ENCODE measurements around the gene SKAP1.
A peak's percentile ranks its signal among the peaks of the same experiment; 100 is the strongest.
"Not testable (repeated sequence)": the region's sequence is repeated elsewhere in the genome, so short reads cannot be mapped to it uniquely, and the experiment has no call there.

Gene SKAP1

DNA sequence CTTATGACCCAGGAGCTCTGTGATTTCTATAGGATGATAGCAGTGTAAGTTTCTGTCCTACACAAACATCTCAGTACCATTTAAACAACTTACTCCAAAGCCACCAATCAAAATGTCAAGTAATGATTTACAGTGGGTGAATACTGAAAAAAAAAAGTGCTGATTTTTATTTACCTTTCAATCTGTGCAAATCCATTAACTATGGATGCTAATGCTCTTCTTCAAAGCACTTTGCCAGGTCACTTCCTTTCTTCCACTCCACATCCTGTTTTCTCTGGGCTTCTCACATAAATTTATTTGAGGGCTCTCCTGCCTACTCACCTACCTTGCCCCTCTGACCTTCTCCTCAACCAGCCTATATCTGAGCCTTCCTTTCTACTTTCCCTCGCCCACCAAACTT, 101.6 kb downstream of the SKAP1 start:
- no peak for DNase-seq (ENCODE audit: low read depth, low spot score)

DNA sequence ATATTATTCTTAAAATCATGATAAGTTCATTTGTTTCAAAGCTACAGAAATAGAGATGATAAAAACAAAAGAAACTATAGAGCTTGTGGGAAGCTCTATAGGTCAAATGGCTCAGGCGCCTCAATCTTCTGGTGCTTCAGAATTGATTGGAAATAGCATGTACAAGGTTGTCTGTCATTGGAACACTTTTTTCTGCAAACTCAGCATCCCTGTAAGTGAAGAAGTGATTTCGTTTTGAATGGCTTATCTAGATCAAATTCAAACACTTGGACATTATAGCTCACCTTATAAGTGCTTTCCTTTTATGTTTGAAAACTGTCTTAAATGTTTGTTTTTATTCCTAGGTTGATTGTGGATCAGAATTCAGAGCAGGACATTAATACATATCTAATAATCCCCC, 103.7 kb downstream of the SKAP1 start:
- DNase-seq (ENCODE audit: low read depth, low spot score) = no peak

- no peak for DNase-seq (ENCODE audit: low read depth, low spot score)
Observed at GRCh38 chr17:48322060-48322459, 108.0 kb downstream of the SKAP1 start.

DNA sequence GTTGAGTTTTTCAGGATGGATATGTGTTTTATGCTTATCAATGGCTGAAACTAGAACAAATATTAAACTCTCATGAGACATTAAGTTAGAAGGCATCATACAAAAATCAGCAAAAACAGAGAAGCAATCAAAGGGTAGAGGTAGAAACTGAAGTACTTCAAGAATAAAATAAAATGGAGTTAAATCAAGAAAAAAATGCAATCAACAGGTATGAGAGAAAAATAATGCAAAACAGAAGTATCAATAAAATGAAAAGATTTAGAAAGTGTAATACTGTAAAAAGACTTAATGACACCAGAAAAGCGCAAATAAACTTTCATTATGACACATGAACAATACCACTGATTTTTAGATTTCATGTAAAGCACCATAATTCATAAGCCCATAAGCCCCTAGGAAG, 112.3 kb downstream of the SKAP1 start:
- DNase-seq (ENCODE audit: low read depth, low spot score) = no peak

DNA sequence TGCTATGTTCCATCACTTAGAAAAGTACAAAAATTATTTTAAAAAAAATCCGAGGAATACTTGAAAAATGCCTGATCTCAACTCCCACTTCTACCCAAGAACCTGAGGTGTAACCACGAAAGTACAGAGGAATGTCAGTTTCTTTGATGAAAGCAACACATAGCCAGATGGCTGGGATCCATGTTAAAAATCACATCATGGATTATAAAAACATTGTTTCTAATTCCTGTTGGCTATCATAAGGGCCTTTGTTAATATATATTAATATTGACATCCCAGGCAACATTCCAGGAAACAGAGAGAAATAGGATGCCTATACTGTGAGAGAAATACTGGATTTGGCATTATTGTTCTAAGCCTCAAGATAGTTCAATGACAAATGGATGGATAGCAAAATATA, 115.3 kb downstream of the SKAP1 start:
- no peak for DNase-seq (ENCODE audit: low read depth, low spot score)

DNA sequence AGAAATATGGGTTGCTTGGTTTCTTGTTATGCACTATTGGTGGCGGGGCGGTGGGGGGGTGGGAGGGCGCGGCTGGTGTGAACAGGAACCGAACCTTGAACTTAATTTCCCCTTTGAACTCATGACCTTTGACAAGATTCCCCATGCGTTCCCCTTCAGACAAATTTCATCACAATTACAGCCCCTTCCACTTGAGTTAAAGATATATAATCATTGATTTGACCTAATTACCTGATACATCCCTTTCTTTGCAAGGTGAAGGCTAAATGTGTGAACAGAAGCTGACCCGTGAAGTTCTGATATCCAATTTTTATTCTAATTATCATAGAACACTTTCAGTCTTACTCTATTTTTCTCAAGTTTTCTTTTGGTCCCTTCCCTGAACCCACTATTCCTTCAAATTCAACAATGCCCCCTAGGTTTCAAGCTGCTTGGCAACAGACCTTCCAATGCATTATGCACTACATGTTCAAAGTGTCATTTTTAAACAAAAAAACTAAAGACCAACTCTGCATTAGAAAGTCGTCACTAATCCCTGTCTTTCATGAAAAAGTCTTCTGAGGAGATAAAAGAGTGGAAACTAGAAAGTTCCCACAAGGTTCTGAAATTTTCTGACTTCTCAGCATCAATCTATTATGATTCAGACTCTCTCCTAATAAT, 116.8 kb downstream of the SKAP1 start:
- DNase-seq (ENCODE audit: low read depth, low spot score) = no peak

DNA sequence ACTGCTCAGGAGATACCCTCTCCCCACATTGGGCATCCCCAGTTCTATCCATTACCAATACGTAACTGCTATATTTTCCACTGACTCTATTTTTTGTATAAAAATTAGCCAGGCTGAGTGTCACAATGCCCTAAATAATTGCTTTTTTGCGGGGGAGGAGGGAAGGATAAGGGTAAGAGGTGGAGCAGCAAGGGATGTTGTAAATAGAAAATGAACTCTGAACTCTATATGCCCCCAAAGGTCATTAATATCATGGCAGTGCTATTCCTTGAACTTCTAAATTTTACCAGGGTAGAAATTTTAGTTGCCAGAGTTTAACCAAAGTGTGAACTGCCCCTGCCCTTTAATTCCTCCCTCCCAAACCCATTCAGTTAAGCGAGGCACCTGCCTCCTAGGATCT, 118.7 kb downstream of the SKAP1 start:
- DNase-seq (ENCODE audit: low read depth, low spot score) = no peak

GRCh38 chr17:48310748-48311213, 119.2 kb downstream of the SKAP1 start:
- no peak for DNase-seq (ENCODE audit: low read depth, low spot score)

DNA sequence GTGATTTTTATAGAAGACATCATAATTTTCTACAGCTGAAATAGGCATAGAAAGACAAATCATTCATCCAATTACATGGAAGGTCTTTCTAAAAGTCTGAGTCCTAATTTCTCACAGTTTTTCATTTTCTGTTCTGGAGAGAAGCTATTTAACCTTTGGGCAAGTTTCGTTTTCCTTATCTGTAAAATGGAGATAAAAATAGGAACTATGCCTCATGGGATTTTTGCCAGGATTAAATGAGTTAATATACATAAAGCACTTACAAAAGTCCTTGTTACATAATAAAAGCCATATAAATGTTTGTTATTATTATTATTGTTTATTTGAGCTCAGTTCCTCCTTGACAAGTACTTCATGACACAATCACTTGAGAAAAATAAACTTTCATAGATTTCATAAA, 121.4 kb downstream of the SKAP1 start:
- DNase-seq (ENCODE audit: low read depth, low spot score) = no peak

DNA sequence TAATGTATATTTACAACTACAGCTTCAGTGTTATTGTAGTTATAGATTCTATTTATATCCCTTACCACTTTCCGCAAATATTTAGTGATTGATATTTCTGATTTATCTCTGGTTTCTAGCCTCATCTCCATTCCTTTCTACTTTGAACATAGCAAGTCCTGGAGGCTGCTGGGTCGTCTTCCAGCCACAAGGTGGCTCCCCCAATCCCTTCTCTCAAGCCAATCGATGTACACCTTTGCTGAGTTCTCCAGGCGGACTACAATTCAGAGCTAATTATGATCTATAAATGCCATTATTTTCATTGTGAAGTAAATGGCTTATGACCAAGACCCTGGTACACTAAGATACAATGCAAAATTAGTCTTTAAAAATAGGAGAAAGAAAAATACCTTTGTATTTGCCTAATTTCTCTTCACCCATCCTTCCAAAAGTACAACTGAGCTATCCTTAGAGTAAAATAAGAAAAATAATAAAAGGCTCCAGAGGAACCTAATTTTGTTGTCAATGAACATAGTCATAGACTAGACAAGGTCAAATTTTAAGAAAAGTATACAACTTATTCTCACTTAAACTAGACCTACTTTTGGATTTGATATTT, 122.1 kb downstream of the SKAP1 start:
- peak; percentile 19 for DNase-seq (ENCODE audit: low read depth, low spot score)

DNA sequence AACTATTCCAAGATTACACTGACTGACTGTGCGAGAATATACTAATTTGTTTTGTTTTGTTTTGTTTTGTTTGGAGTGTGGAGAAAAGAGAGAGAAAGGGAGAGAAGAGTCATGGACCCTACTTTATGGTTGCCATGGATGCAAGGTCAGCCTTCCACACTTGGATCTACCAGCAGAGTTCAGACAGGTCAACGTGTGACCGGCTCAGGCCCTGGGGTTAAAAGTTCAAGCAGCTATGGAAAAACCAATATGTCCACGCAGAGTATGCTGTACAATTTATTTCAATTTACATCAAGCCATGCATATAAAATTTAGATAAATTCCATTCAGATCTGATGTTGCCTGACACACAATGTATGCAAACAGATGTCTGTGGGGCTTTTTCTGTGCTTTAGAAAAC, 122.8 kb downstream of the SKAP1 start:
- no peak for DNase-seq (ENCODE audit: low read depth, low spot score)

- no peak for DNase-seq (ENCODE audit: low read depth, low spot score)
Observed at GRCh38 chr17:48301002-48301401, 129.0 kb downstream of the SKAP1 start.

- DNase-seq (ENCODE audit: low read depth, low spot score) = no peak
Observed at GRCh38 chr17:48299760-48300159, 130.3 kb downstream of the SKAP1 start.

DNA sequence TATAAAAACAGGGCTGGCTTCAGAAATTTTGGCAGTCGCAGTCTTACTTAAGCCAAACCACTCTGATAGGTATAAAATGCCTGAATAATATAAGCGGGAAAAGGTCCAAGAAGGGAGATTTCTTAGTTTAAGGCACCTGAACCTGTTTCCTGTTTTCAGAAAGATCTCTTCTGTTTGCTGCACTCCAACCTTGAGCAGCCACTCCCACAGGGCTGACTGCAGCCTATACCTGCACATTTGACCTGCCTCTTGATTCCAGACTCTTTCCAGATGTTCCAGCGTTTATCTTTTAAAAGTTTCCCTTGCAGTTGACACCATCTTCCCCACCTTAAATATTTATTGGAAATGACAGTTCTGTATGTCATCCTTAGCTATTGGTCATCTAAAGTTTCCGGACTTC, 132.2 kb downstream of the SKAP1 start:
- no peak for DNase-seq (ENCODE audit: low read depth, low spot score)

DNA sequence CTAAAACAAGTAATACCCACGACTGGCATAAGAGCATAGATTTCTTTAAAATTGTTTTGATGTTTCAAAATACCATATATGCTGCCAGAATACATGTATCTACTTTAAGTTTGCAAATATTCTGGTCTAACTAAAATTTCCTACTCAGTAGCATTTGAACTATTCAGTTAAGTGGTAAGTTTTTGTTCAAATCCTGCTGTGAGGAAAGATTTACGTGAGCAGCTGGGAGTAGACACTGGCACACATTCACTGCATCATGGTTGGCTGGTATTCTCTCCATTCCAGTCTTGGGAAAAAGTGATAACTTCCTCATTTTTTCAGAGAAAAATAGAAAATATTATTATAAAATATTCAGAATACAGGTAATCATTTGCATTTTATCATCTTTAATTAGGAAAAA, 133.6 kb downstream of the SKAP1 start:
- DNase-seq (ENCODE audit: low read depth, low spot score) = no peak

DNA sequence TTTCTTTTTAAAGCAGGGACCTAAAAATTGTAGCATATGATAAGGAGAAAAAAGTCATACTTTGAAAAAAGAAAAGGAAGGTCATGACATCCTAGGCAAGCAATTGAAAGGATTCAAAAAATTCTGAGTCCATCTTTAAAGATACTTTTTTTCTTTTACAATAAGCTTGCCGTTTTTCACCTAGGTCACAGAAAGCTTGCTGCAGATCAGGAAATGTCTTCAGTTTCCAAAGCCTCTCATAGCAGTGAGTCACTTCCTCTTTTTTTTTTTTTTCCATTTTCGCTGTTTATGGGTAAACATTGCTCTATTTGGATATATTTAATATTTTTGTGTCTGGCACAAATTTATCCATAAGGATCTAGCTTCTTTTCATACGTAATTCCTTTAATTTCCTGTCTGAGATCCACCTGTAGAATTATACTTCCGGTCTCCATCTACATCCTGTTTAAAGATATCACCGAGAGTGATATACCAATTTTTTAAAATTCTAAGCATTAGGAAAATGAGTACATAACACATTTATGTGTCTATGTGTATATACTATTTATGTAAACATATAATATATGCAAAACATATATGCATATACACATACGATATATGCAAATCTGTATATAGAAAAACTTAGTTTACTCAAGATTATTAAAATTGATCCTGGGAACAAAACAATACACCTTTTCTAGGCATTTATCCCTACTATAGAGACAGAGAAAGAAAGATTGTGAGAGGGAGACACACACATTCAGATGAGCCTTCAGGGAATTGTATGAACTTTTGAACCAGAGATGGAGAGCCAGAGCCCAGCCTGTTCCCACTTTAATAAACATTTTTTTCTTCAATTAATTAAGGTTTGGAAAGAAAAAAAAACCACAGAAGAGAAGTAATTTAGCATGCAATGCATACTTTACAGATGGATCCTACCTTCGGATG, 134.4 kb downstream of the SKAP1 start:
- DNase-seq (ENCODE audit: low read depth, low spot score) = no peak

DNA sequence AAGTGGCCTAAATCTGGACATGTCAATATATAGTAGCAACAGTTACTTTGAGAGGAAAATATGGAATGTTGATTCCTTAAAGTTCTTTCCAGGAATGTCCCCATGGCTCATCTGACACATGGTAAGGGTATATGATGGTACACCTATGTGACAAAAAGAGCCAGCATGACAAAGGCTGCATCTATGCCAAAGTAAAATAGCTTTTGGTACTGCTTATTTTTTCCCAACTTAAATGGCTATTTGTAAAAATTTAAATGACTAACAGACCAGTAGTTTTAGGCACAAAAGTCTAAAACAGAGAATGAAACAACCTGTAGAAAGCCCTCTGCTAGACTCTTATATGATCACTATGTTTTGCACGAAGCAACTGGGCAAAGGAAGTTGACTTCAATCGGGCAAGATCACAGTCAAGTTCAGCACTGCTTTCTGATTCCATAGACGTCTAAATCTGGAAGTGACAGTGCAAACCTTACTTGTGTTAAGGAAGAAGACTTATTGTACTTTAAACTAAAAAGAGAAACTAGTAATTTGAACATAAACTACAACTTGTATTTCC, 135.1 kb downstream of the SKAP1 start:
- DNase-seq (ENCODE audit: low read depth, low spot score) = no peak

GRCh38 chr17:48294020-48294805, 135.8 kb downstream of the SKAP1 start:
- no peak for DNase-seq (ENCODE audit: low read depth, low spot score)

DNA sequence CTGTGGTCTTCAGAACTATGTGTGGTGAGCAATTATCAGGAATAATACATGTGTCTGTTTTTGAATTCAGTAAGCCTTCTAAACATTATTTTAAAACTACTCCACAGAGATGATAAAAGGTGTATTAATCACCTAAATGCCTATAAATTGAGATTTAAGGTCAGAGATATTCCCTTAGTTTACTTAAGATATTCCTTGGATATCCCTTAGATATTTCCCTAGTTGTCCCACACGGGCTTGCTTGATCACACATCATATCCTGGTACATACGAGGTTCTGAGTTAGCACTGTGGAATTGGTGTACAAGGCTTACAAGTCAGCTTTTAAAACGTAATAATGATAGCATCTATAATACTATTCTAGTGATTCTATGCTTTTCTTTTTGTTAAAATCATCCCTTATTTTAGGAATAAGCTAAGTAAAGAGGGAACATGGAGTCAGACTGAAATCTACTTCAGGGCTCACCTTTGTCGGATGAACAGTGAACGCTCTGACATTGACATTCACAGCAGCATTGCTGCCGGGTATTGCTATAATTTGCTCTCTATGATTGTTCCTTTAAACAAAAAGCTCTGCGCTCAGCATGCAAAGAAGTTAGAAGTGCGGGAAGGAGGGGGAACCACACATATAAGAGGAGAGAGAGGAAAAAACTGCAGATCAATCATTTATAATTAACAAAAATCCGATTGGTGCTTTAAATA, 136.5 kb downstream of the SKAP1 start:
- no peak for DNase-seq (ENCODE audit: low read depth, low spot score)

DNA sequence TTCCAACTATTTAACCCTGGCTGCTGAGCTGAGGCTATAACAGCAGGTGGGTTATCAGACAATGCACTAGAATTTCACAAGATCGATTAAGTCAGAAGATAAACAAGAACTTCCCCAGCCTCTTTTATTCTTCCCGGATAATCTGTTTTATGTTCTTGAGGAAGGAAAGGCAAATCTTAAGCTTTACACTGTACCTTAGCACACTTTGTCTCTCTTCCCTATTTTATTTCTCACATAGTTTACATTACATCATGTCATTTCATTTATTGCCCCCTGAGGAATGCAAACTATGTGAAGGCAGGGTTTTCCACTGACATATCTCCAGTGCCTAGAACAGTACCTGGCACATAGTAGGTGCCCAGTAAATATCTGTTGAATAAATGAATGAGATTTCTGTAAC, 139.6 kb downstream of the SKAP1 start:
- DNase-seq (ENCODE audit: low read depth, low spot score) = no peak

- not testable (repeated sequence) for DNase-seq (ENCODE audit: low read depth, low spot score)
Observed at GRCh38 chr17:48286917-48287316, 143.1 kb downstream of the SKAP1 start.

All from activated CD4-positive, CD25-positive, alpha-beta regulatory T cell treated with anti-CD3 and anti-CD28 coated beads, Interleukin-2, amount 50 U/mL, for 16 hours (primary cell).